Ascending aorta (tissue), 2 donors: Measurements from ENCODE around the gene SIVA1. TPM values are rescaled to one million over a fixed set of nuclear protein-coding genes. Genes with fewer than 3 reads are reported as not detected.

ENCODE experiments used
- DNase-seq, 2 donors: peaks; one replicate each; pipeline ENCODE4 v3.0.0-alpha.2; 2019; ENCODE audit warnings: low spot score in 2 of 2
- H3K27ac ChIP-seq, 2 donors: fragments of 200-600 bp; sonication (generic); one replicate each; pipeline ENCODE4 v1.5.1; 2016 to 2017; ENCODE audit warnings: mild to moderate bottlenecking in 1 of 2
- H3K27me3 ChIP-seq: fragments of 200-600 bp; sonication (generic); one replicate; pipeline ENCODE4 v1.5.1; 2017
- H3K36me3 ChIP-seq, 2 donors: fragments of 200-600 bp; sonication (generic); one replicate each; pipeline ENCODE4 v1.5.1; 2016
- H3K4me1 ChIP-seq, 2 donors: fragments of 200-600 bp; sonication (generic); one replicate each; pipeline ENCODE4 v1.5.1; 2016 to 2017; ENCODE audit warnings: mild to moderate bottlenecking in 1 of 2
- H3K4me3 ChIP-seq, 2 donors: fragments of 200-600 bp; sonication (generic); one replicate each; pipeline ENCODE4 v1.5.1; 2016 to 2017; ENCODE audit warnings: mild to moderate bottlenecking in 1 of 2
- H3K9me3 ChIP-seq, 2 donors: fragments of 200-600 bp; sonication (generic); one replicate each; pipeline ENCODE4 v1.5.1; 2016
- CTCF ChIP-seq, 3 experiments: fragments of 200-600 bp in 2 of 3; fragments of 450-650 bp in 1 of 3; sonication (generic) in 2 of 3; IDR thresholded peaks; one replicate each; pipeline ENCODE4 v1.5.1; 2016 to 2019; ENCODE audit warnings: antibody characterized with exemption in 3 of 3, mild to moderate bottlenecking in 1 of 3, moderate library complexity in 1 of 3
- intact Hi-C: fragments of 100-400 bp; cut with DNase I; formaldehyde crosslinking; loops from one replicate; pipeline ENCODE4 v1.15.1; 2023
- total RNA-seq: library from RNA; depleted of rRNA; stranded (reverse); fragments of >200 nt; gene quantifications from one replicate; pipeline ENCODE4 v1.1.0, GENCODE V29; 2016

SIVA1 gene
- total RNA-seq, 1 donor from 2014 or later: 410 TPM

- DNase-seq: no peak
- no peak for TF ChIP-seq CTCF (IDR thresholded peaks at IDR 0.05)
Observed at GRCh38 chr14:104751539-104752422, 1.2 kb upstream of the SIVA1 start.

DNA sequence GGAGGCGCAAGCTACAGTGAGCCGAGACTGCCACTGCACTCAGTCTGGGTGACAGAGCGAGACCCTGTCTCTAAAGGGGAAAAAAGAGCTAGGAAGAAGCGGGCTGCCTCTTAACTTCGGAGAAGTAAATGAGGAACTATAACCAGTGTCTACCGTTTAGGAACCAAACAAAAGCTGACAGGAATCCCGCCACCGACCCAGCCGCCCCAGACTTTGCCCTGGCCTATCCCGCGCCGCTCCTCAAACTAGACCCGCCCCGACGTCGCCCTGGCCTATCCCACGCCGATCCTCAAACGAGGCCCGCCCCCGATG, 568 bp upstream of the SIVA1 start:
- Histone ChIP-seq H3K27me3 (no peaks in the 10 kb centered on the region), H3K4me1 (peaks cover 45 to 60% of the 10 kb centered on the region in 2 donors), H3K4me3 (peak overlapping the region; percentile 89 to 99), H3K9me3 (no peaks in the 10 kb centered on the region), H3K36me3 (peaks cover 20 to 24% of the 10 kb centered on the region in 2 donors), H3K27ac (peak overlapping the region; percentile 74 to 81)
- TF ChIP-seq CTCF (IDR thresholded peaks at IDR 0.05): no peak
- intact Hi-C loops: loop anchor here (1.0 to 2.0 kb wide), 3 partner anchors 29 to 220 kb away; no protein-coding TSS in a partner anchor
- DNase-seq: no peak

More at GRCh38 chr14:104751539-104752422, 1.2 kb upstream of the SIVA1 start:
- Histone ChIP-seq H3K4me1 (peaks cover 47 to 66% of the 10 kb centered on the region in 2 donors), H3K27ac (peak overlapping the region; percentile 74 to 92), H3K4me3 (peak overlapping the region; percentile 43 to 89), H3K27me3 (no peaks in the 10 kb centered on the region), H3K9me3 (no peaks in the 10 kb centered on the region), H3K36me3 (peaks cover 14 to 18% of the 10 kb centered on the region in 2 donors)
- intact Hi-C loops: loop anchor here (1.0 to 2.0 kb wide), 3 partner anchors 28 to 221 kb away; no protein-coding TSS in a partner anchor

- H3K4me1 ChIP-seq: peaks cover 33 to 48% of the 10 kb centered on the region in 2 donors
- DNase-seq: no peak
- H3K27me3 ChIP-seq: no peaks in the 10 kb centered on the region
- intact Hi-C loops: loop anchor here (1.0 to 2.0 kb wide), 3 partner anchors 47 to 219 kb away; no protein-coding TSS in a partner anchor
- no peaks in the 10 kb centered on the region for H3K9me3 ChIP-seq
- H3K36me3 ChIP-seq: peaks cover 32 to 33% of the 10 kb centered on the region in 2 donors
- no peak for TF ChIP-seq CTCF (IDR thresholded peaks at IDR 0.05)
- peak overlapping the region; percentile 89 to 99 for H3K4me3 ChIP-seq
- peak overlapping the region; percentile 81 to 95 for H3K27ac ChIP-seq
Observed at GRCh38 chr14:104753528-104754212, 723 bp downstream of the SIVA1 start.

DNA sequence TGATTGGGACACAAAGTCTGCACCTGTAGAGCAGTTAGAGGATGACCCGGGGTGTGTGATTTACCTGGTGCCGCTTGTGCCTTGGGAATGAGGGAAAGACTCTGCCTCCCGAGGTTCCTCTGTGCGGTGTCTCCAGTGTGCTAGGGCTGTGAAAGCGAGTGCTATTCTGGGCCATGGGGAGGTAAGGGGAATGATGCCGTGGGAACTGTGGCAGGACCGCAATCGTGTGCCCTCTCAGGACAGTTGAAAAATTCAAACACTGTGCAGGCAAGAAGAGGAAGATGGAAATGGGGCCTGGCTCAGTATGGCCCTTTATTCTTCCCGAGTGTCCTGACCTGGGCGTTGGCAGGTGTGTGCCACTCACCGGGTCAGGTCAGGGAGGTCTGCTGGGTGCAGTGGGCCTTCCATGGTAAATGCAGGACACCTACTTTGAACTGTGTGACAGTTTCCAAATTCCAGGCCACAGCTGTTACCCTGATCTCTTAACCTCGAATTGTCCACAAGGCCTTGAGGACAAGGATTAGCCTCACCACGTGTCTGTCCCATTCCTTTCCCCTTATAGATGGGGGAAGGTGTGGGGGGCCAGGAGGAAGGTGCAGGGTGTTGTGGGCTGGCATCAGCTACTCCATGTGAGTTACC, 1.4 kb downstream of the SIVA1 start:
- Histone ChIP-seq H3K9me3 (no peaks in the 10 kb centered on the region), H3K36me3 (peaks cover 37 to 40% of the 10 kb centered on the region in 2 donors), H3K4me1 (peaks cover 26 to 41% of the 10 kb centered on the region in 2 donors), H3K27me3 (no peaks in the 10 kb centered on the region), H3K4me3 (peak overlapping the region; percentile 89 to 99), H3K27ac (no peak overlapping the region)
- TF ChIP-seq CTCF (IDR thresholded peaks at IDR 0.05): no peak
- intact Hi-C loops: no loop called here
- DNase-seq: no peak

- peaks cover 49 to 53% of the 10 kb centered on the region in 2 donors for H3K36me3 ChIP-seq
- no peak for TF ChIP-seq CTCF (IDR thresholded peaks at IDR 0.05)
- intact Hi-C loops: no loop called here
- peaks cover 20 to 28% of the 10 kb centered on the region in 2 donors for H3K4me1 ChIP-seq
- no peak for DNase-seq
- H3K27ac ChIP-seq: no peak overlapping the region
- H3K9me3 ChIP-seq: no peaks in the 10 kb centered on the region
- H3K27me3 ChIP-seq: no peaks in the 10 kb centered on the region
- no peak overlapping the region for H3K4me3 ChIP-seq
Observed at GRCh38 chr14:104755621-104756020, 2.7 kb downstream of the SIVA1 start.
